GM21737 (cell line): ENCODE measurements around the gene ACOXL.
"Not testable (repeated sequence)": the region's sequence is repeated elsewhere in the genome, so short reads cannot be mapped to it uniquely, and the experiment has no call there.

ENCODE experiments used
- ATAC-seq: cut with Tn5 transposase; IDR thresholded peaks from one replicate; pipeline ENCODE4 v1.9.1; 2021; ENCODE audit warnings: mild to moderate bottlenecking, moderate library complexity; ENCODE audit not compliant: unreplicated experiment

Gene ACOXL

GRCh38 chr2:110959198-110959597, 226.8 kb downstream of the ACOXL start:
- no peak for ATAC-seq

- ATAC-seq: no peak
Observed at GRCh38 chr2:110960281-110960680, 227.9 kb downstream of the ACOXL start.

DNA sequence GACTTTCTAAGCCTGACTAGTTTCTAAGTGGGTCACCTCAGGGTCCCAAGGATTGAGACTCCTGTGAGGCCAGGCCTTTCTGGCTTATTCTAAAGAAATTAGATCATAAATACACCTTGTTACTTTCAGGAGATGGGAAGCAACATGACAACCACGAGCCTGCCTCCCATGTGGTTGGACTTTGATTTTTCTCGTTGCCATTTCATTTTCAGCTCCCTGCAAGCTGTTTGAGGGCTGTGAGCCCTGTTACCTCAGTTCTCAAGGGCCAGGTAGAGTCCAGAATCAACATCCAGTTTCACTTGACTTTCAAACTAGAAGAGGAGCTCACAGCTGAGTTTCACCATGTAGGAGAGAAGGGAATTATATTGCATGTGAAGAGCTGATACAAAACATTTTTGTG, 228.6 kb downstream of the ACOXL start:
- ATAC-seq: no peak

GRCh38 chr2:110961643-110962042, 229.3 kb downstream of the ACOXL start:
- ATAC-seq: not testable (repeated sequence)

DNA sequence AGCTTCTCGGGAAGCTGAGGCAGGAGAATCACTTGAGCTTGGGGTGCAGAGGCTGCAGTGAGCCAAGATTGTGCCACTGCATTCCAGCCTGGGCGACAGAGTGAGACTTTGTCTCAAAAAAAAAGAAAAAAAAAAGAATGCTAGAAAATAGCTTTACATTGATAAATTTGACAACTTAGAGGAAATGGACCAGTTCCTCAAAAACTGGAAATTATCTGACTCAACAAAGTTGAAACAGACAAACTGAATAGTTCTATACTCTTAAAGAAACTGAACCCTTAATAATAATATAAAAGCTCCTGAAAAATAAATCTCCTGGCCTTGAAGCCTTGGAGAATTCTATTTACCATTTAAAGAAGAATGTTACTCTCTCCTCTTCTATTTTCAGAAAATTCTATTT, 237.3 kb downstream of the ACOXL start:
- no peak for ATAC-seq

DNA sequence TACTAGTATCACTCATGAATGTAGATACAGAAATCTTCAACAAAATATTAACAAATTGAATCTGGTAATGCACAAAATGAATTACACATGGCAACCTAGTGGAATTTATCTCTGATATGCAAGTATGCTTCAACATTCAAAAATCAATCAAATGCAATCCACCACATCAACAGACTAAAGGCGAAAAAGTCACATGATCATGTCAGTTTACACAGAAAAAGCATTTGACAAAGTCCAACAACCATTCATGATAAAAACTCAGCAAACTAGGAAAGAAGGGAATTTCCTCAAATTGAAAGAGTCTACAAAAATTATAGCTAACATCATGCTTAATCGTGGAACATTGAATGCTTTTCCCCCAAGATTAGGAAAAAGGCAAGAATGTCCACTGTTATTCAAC, 237.8 kb downstream of the ACOXL start:
- ATAC-seq: no peak

DNA sequence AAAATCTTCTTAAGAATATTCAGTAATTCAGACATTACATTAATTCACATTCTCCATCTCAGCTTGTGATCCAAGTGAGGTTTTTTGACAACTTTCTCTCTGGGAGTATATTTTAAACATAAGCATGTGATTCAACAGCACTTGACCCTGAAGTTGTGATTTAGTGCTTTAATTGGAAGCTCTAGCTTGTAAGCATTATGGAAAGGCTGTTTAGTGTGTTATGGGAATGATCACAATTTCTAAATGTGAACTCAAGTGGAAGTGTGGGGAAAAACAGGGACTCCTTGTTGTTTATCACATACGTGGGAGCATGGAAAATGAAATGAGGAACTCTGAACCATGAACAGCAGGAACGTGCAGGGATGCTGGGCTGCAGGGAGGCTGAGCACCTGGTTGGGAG, 239.4 kb downstream of the ACOXL start:
- ATAC-seq: no peak

DNA sequence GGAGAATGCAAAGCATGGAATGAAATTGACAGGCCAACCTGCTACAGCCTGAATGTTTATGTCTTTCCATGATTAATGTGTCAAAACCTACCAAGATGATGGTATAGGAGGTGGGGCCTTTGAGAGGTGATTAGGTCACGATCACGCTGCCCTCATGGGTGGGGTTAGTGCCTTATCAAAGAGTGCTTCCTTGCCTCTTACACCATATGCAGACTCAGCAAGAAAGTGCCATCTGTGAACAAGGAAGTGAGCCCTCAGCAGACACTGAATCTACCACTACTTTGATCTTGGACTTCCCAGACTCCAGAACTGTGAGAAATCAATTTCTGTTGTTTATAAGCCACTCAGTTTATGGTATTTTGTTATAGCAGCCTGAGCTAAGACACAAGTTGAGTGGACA, 240.9 kb downstream of the ACOXL start:
- no peak for ATAC-seq

DNA sequence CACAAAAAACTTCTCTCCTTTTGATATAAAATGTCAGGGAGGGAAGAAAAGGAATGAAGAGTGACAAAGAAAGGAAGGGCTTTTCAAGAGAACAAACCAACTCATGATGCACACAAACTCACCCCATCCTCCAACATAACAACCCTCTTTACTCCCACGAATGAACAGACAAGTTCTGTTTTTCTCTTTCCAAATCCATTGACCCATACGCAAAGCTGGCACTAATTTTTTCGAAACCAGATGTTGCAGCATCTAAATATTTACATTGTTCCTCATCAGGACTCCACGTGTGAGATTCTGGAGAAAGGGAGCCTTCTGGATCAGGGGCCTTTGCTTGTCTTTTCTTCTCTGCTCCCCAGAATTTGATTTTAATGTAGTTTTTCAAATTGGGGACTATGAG, 245.0 kb downstream of the ACOXL start:
- ATAC-seq: no peak

DNA sequence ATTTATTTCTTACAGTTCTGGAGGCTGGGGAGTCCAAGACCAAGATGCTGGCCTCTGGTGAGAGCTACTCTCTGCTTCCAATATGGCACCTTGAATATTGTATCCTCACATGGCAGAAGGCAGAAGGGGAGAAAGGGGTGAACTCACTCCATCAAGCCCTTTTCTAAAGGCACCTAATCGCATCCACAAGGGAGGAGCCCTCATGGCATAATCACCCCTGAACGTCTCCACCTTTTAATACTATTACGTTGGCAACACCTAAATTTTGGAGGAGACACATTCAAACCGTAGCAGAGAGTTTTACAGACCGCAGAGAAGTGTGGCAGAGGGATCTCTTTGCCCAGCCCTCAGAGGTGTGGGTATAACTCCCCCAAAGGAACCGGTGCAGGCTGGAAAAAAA, 245.8 kb downstream of the ACOXL start:
- ATAC-seq: no peak

- ATAC-seq: no peak
Observed at GRCh38 chr2:110978756-110979470, 246.5 kb downstream of the ACOXL start.

DNA sequence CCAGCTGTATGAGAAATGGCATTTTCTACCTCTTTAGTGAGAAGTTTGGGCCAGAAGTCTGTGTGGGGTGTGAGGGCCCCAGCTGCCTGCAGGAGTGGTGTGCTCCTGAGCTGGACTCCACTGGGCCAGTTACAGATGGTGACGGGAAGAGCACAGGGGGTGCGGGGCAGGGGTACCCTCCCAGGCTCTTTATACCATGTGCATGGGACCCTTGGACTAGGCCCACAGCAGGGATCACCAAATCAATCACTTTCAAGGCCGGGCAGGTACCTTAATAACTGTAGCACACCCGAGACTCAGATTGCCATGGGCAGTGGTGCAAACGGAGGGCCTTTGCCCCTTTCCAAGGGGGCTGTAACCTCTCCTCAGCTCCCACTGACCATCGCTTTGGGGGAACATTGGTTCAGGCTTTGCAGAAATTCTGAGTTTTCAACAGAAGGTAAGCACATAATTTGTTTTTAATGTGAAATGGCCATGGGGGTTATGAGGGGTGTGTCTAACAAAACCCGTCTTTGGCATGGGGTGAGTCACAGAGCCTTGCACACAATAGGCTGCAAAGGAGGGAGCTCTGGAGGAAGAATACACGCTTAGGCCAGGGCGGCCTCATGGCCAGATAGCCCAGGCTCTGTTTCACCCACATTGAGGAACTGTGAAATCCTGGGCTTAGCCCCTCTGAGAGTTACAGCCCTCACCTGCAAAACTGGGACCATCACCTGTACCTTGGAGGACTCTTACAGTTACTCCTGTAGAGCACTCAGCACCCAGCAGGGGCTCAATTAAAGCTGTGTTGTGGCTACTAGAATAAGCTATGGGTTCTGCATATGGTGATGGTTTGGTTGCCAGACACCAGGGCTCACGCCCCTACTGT, 247.3 kb downstream of the ACOXL start:
- ATAC-seq: no peak

- no peak for ATAC-seq
Observed at GRCh38 chr2:110980339-110981062, 248.1 kb downstream of the ACOXL start.

DNA sequence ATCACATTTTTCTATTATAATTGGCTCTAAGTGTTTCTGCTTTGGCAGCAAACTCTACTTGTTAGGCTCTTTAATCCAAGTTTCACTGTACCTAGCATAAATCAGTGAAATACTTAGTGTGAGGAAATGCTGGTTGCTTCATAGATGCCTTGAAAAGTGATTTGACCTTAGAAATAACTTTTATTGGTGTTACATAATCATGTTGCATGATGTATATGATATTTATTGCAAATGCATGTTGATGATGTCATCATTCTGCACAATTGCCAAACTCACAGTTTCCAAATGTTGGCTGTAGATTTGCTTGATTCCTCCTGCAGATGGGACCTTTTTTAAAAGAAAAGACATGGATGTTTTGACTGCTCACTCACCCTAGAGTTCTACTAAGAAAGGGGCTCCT, 250.8 kb downstream of the ACOXL start:
- no peak for ATAC-seq

DNA sequence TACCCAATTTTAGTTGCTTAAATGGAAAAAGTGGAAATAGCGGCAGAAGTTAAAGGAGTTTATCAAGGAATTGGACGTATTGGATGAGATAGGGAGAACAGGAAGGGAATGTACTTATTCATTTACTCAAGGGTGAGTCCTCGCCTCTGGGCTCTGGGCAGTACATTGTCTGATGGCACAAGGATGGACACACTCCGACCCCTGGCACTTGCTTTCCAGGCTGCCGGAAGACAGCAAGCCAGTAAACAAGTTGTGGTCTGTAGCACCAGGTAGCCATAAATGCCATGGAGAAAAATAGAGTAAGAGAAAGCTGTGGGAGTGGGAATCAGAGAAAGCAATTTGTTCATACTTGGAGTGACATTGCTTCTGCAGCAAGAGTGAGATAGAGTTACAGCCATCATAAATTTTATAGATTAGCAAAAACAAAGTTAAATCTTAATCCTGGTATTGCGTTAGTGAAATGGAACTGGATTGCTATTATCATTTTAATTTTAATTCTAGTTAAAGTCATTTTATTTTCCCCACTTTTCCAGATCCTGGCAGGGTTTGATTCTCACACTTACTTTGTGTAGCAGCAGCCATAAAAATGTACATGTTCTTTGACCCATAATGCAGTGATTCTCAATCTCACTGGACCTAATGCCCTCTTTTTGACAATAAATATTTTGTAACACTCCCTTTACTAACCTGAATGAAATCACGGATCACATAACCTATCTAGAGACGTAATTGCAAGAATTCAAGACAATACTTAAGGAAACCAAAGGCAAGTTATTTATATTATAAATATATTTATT, 252.5 kb downstream of the ACOXL start:
- no peak for ATAC-seq

GRCh38 chr2:110990440-110990839, 258.1 kb downstream of the ACOXL start:
- no peak for ATAC-seq

DNA sequence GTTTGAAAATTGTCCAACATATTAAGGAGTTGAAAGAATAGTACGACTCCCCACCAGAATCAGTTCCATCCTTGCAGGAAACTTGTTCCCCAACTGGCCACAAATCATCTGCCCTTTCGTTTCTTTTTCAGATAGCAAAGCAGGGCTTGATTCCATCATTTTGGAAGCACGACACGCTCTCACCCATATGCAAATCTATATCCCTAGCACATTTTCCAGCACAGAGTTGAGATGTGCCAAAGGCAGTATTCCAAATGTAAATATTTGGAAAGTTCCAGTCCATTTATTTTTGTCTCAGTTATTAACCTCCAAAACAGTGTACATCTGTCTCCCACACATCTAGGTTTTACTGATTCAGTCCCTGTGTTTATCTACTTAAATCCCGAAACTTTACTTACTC, 259.5 kb downstream of the ACOXL start:
- no peak for ATAC-seq

DNA sequence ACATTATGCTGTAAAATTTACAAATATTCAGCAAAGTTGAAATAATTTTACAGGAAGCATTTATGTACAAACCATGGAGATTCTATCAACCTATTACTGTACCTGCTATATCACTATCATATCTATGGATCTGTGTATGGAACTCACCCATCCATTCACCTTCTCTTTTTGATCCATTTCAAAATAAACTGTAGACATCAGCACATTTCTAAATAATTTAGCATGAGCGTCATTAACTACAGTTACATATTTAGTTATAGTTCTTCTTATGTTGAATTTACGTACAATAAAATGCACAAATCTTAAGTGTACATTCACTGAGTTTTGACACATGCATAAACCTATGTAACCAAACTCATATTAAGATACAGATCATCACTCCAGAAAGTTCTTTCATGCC, 260.5 kb downstream of the ACOXL start:
- no peak for ATAC-seq

DNA sequence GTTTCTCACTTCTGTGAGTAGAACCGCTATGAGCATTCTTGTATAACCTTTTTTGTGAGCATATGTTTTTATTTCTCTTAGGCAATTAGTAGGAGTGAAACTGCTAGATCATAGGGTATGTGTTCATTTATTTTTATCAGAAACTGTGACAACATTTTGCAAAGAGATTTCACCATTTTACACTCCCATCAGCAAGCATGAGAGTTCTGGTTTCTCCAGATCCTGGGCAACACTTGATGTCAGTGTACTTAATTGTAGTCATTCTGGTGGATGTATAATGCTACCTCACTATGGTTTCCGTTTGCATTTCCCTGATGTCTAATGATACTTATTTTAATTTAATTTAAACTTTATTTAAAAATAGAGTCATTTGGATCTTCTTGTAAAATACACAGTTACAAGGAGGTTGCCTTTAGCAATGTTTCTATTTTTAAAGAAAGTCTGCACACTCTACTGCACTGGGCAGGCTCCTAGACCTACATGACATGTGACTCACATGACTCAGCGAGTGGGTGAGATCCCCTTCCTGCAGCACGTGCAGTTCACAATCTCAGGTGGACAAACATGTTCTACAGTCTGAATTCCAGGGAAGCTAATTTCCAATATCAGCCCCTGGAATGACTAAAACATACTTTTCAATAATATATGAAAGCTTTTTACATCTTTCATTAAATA, 261.3 kb downstream of the ACOXL start:
- ATAC-seq: no peak

GRCh38 chr2:110994250-110994961, 262.0 kb downstream of the ACOXL start:
- no peak for ATAC-seq
